OCI-LY7 (cell line): Measurements from ENCODE around the gene BAHD1. TPM values are rescaled to one million over a fixed set of nuclear protein-coding genes. Genes with fewer than 3 reads are reported as not detected.

ENCODE experiments used
- Bru-seq: library from RNA; stranded (reverse); fragments of 400-500 nt; gene quantifications from one replicate; lab custom pipeline; 2021; lab: Mats Ljungman, UMichigan
- BruChase-seq, 2 experiments: library from RNA; stranded (reverse); fragments of 400-500 nt; gene quantifications; one replicate each; lab custom pipeline; 2021; lab: Mats Ljungman, UMichigan
- BruUV-seq: library from RNA; stranded (reverse); fragments of 400-500 nt; replicated peaks from 2 replicates; lab custom pipeline; 2021; lab: Mats Ljungman, UMichigan
- CTCF ChIA-PET: fragments of 300-600 bp; sonication (Branson Sonifier 250); formaldehyde crosslinking; loops from one replicate; lab custom pipeline; 2022; ENCODE audit warnings: antibody characterized with exemption; ENCODE audit not compliant: unreplicated experiment; lab: Charles Lee
- POLR2A ChIA-PET: fragments of 300-600 bp; sonication (Branson Sonifier 250); formaldehyde crosslinking; loops from one replicate; lab custom pipeline; 2022; ENCODE audit warnings: antibody characterized with exemption; lab: Charles Lee
- DNase-seq: peaks from one replicate; pipeline ENCODE4 v3.0.0-alpha.2; 2015; ENCODE audit warnings: low spot score
- H2AFZ ChIP-seq: fragments of 200-600 bp; sonication (generic), shearing (Covaris generic); 2 replicates; pipeline ENCODE4 v1.6.1; 2014; ENCODE audit warnings: mild to moderate bottlenecking, antibody characterized with exemption, low read length, moderate library complexity
- H3K27ac ChIP-seq: fragments of 200-600 bp; sonication (generic); 2 replicates; pipeline ENCODE4 v1.5.1; 2014; ENCODE audit warnings: mixed run types, low read depth, mild to moderate bottlenecking, moderate library complexity, low read length, inconsistent platforms; ENCODE audit not compliant: poor library complexity, severe bottlenecking
- H3K36me3 ChIP-seq: fragments of 200-600 bp; sonication (generic); 2 replicates; pipeline ENCODE4 v1.6.1; 2014; ENCODE audit warnings: mild to moderate bottlenecking, antibody characterized with exemption, low read length, moderate library complexity, mixed read lengths; ENCODE audit not compliant: insufficient read depth
- H3K4me1 ChIP-seq: fragments of 200-600 bp; sonication (generic); 2 replicates; pipeline ENCODE4 v1.5.1; 2014; ENCODE audit warnings: mild to moderate bottlenecking, low read length; ENCODE audit not compliant: insufficient read depth, poor library complexity, severe bottlenecking
- H3K4me2 ChIP-seq: fragments of 200-600 bp; sonication (generic); 2 replicates; pipeline ENCODE4 v1.6.1; 2014; ENCODE audit warnings: mild to moderate bottlenecking, low read length
- H3K4me3 ChIP-seq: fragments of 200-600 bp; sonication (generic); 2 replicates; pipeline ENCODE4 v1.5.1; 2014; ENCODE audit warnings: mild to moderate bottlenecking, low read depth, low read length; ENCODE audit not compliant: poor library complexity, severe bottlenecking
- H3K79me2 ChIP-seq: fragments of 200-600 bp; sonication (generic); 2 replicates; pipeline ENCODE4 v1.6.1; 2016; ENCODE audit warnings: low read depth, mild to moderate bottlenecking, low read length, moderate library complexity, mixed read lengths; ENCODE audit not compliant: insufficient read depth
- H3K9me2 ChIP-seq: fragments of 200-600 bp; sonication (generic); 2 replicates; pipeline ENCODE4 v1.6.1; 2016; ENCODE audit warnings: mild to moderate bottlenecking, low read length, mixed read lengths; ENCODE audit not compliant: insufficient read depth
- H3K9me3 ChIP-seq: fragments of 200-600 bp; sonication (generic); 2 replicates; pipeline ENCODE4 v1.6.1; 2014; ENCODE audit warnings: mild to moderate bottlenecking, mixed run types, low read length, mixed read lengths
- H4K20me1 ChIP-seq: fragments of 200-600 bp; sonication (generic); 2 replicates; pipeline ENCODE4 v1.6.1; 2014; ENCODE audit warnings: mild to moderate bottlenecking, antibody characterized with exemption, low read length, moderate library complexity, mixed read lengths; ENCODE audit not compliant: insufficient read depth
- EZH2phosphoT487 ChIP-seq: fragments of 200-600 bp; sonication (generic); IDR thresholded peaks from 2 replicates; pipeline ENCODE4 v1.6.1; 2018; ENCODE audit warnings: low read depth, borderline replicate concordance, mild to moderate bottlenecking, mixed run types, antibody characterized with exemption, low read length, moderate library complexity, mixed read lengths
- intact Hi-C: fragments of 100-400 bp; cut with micrococcal nuclease; formaldehyde crosslinking; loops from one replicate; pipeline ENCODE4 v1.10.0; 2022; ENCODE audit not compliant: unreplicated experiment
- long read RNA-seq: library from polyadenylated mRNA; stranded (forward); transcript quantifications from one replicate; pipeline ENCODE4 v2.0.0, GENCODE V29; 2022
- total RNA-seq, 2 experiments: library from RNA; depleted of rRNA in 1 of 2; stranded (reverse); fragments of >200 nt in 1 of 2; shearing (Covaris generic) in 1 of 2; gene quantifications; 2 replicates each; pipeline ENCODE4 v1.2.3, GENCODE V29; 2014 to 2022
- TF ChIP-seq, protein P1 (sequence below): fragments of 200-600 bp; sonication (generic); conservative IDR thresholded peaks from 2 replicates; pipeline ENCODE4 v1.5.1; 2014; ENCODE audit warnings: mild to moderate bottlenecking, antibody characterized with exemption, low read length, moderate library complexity, mixed read lengths

BAHD1 gene
- 14.6 and 15.0 TPM in 2 replicates for total RNA-seq (2014; rRNA removed; shearing (Covaris generic))
- total RNA-seq (2022): 22.3 TPM in 2 replicates
- percentile 57 among the genes with signal in this experiment for Bru-seq, nascent RNA
- BruChase-seq, experiment 1, labeled RNA remaining after a 6-hour chase: percentile 58 among the genes with signal in this experiment
- percentile 63 among the genes with signal in this experiment for BruChase-seq, experiment 2, labeled RNA remaining after a 2-hour chase
- long read RNA-seq, full-length matches to known transcripts: 2 of 10 reads
- long read RNA-seq, partial matches to known transcripts: 0 of 10 reads
- long read RNA-seq, other reads (novel, unspliced or antisense): 8 of 10 reads

DNA sequence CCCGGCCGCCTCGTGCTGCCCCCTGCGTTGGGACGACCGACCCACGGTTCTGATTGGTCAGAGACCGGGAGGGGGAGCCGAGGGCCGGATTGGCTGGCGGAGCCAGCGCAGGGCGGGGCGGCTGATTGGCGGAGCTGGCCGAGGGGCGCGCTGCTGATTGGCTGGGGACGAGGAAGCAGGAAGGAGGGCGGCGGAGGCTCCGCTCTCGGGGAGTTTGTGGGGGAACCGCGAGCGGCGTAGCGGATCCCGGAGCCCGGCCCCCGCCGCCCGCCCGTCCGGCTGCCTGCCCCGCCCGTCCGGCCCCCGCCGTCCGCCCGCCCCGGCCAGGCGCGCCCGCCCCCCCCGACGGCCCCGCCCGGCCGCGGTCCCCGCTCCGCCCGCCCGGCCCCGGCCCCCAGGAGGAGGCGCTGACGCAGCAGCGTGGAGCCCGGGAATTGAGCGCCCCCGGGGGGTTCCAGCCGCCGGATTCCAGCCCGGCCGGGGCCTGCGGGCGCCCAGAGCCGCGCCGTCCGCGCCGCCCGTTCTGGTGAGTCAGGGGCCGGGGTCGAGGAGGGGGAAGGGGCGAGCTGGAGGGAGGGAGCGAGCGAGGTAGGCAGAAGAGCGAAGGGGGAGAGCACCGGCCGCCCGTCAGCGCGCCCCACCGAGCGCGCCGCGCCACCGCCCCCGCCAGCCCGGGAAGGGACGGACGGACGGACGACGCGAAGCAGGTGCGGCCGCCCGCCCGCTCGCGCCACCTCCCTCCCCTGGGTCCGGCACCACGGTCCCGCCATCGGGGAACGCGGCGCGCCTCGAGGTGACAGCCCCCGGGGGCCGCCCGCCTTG is at the start of gene BAHD1:
BAHD1 (plus strand) TSS at position 211 of the 822 bp plus-strand sequence. CDS start 17,512 bp downstream, outside the sequence.
- H2AFZ ChIP-seq: peak within 1 kb of the TSS; percentile 98

DNA sequence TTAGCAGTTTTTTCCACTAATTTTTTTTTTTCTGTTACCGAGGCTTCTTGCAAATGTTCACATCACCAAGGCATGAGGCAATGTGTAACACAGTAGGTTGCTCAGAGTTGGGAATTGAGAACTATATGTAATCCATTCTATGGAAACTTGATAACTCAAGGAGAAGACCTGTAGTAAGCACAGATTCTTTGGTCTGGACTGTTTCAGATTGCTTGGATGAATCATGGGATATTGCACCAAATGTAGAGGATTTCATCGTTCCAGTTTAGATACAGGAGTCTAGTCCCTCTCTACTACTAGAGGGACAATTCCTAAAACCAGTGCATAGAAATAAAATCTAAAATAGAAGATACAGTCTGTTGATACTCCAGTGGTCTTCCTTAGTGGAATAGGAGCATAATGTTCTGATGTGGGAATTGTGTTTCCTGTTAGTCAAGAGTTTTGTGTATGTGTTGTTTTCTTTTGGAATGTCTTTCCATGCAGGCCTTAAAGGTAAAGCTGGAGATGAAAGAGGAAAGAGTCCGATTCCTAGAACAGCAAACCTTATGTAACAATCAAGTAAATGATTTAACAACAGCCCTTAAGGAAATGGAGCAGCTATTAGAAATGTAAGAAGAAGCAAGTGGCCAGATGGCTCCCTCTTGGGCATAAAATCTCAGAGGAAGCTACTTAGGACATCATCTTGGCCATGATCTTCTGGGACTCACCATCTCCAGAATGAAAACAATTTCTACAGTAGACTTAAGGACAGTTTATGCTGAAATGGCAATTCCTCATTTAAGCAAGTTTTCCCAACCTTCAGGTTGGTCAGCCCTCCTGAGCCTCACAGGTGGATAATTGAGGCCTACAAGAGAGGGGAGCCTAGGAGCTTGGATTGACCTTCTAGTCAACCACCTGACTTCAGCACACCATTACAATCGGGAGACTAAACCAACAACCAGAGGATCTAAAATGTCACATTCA is 47.5 kb upstream of the BAHD1 start:
- H3K27ac ChIP-seq: no peak overlapping the region
- H2AFZ ChIP-seq: no peak overlapping the region
- H3K4me1 ChIP-seq: no peaks in the 10 kb centered on the region
- no peak overlapping the region for H3K4me2 ChIP-seq
- no peaks in the 10 kb centered on the region for H3K9me3 ChIP-seq
- no peak overlapping the region for H3K4me3 ChIP-seq
- no peaks in the 10 kb centered on the region for H4K20me1 ChIP-seq
- BruUV-seq: TSS peak; percentile 62
- DNase-seq: no peak
- H3K36me3 ChIP-seq: peaks cover 81% of the 10 kb centered on the region
- TF ChIP-seq EZH2phosphoT487: no peak
- TF ChIP-seq, protein P1, sequence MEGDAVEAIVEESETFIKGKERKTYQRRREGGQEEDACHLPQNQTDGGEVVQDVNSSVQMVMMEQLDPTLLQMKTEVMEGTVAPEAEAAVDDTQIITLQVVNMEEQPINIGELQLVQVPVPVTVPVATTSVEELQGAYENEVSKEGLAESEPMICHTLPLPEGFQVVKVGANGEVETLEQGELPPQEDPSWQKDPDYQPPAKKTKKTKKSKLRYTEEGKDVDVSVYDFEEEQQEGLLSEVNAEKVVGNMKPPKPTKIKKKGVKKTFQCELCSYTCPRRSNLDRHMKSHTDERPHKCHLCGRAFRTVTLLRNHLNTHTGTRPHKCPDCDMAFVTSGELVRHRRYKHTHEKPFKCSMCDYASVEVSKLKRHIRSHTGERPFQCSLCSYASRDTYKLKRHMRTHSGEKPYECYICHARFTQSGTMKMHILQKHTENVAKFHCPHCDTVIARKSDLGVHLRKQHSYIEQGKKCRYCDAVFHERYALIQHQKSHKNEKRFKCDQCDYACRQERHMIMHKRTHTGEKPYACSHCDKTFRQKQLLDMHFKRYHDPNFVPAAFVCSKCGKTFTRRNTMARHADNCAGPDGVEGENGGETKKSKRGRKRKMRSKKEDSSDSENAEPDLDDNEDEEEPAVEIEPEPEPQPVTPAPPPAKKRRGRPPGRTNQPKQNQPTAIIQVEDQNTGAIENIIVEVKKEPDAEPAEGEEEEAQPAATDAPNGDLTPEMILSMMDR: no peak
- no peaks in the 10 kb centered on the region for H3K9me2 ChIP-seq
- H3K79me2 ChIP-seq: no peaks in the 10 kb centered on the region
- ChIA-PET POLR2A (interaction anchor here (0.6 to 0.7 kb wide), 2 partner anchors 12 to 15 kb away, joined by 3 read pairs; partner anchors contain the start of gene IVD), CTCF (no interaction called here)
- intact Hi-C loops: no loop called here

More for the DNA sequence above, at the start of gene BAHD1:
- ChIA-PET POLR2A (interaction anchor here (0.6 to 1.3 kb wide), 4 partner anchors 8 to 199 kb away, joined by 3 to 4 read pairs (median 4); no protein-coding TSS in a partner anchor), CTCF (interaction anchor here (1.0 kb wide), 1 partner anchor 14 kb away, joined by 4 read pairs; no protein-coding TSS in a partner anchor)
- TF ChIP-seq EZH2phosphoT487: no peak
- TF ChIP-seq, protein P1: 0 out of 2 replicates have a peak, but pooled peaks have one; percentile 3
- Histone ChIP-seq H3K9me2 (no peaks in the 10 kb centered on the region), H3K27ac (peak within 1 kb of the TSS; percentile 31), H3K4me2 (peak within 1 kb of the TSS; percentile 100), H4K20me1 (peaks cover 28% of the 10 kb centered on the region), H3K79me2 (peaks cover 23% of the 10 kb centered on the region; the same call in 1 of the 2 replicates), H3K9me3 (no peaks in the 10 kb centered on the region), H3K4me1 (peaks cover 21% of the 10 kb centered on the region), H3K36me3 (no peaks in the 10 kb centered on the region), H3K4me3 (peak within 1 kb of the TSS; percentile 93)
- intact Hi-C loops: loop anchor here (1.0 kb wide), 1 partner anchor 16 kb away; no protein-coding TSS in a partner anchor
- DNase-seq: peak; percentile 96
- BruUV-seq: no TSS peak
